Measurements from ENCODE around the gene ARHGAP4.

The ARHGAP4 gene

DNA sequence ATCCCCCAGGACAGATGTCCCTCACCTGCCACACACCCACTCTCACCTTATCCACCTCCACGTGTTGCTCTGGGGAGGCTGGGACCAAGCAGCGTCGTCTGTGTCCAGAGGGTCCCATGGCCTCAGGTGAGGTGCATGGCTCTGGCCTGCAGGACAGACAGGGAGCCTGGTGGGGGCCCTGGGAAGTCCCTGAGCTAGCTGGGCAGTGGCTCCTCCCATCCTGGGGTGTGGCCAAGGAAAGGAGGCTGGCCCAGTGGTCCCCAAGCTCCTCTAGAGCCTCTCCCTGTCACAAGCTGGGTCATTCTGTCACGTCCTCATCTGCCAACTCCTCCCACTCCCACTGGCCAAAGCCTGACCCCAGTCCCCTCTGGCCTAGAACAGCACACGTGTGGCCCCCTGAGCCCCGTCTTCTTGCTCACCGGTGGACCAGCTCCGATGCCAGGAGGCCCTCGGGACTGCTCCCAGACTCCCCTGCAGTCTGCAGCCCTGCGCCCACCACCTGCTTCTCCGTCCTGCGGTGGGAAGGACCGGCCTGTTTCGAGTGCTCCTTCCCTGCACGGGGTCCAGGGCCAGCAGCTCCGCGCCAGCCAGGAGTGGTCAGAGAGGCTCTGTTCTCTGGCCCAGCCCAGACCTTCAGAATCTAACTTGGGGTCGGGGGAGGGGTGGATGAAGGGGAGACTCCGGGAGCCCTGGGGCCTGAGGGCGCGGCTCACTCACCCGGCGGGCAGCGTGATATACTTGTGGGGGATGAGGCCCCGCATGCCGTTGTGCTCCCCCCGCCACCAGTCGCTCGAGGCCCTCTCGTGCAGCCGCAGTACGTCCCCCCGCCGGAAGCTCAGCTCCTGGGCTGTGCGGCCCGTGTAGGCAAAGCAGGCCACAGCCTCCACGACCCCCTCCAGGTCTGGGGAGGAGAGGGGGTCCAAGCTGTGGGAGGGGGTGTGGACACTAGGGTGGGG, 16.8 kb downstream of the ARHGAP4 start:
- no peaks in the 10 kb centered on the region for H3K36me3 ChIP-seq (ENCODE audit: insufficient read depth, low read length)
- no peak overlapping the region for H3K4me3 ChIP-seq (ENCODE audit: low read length)
- H3K9me3 ChIP-seq (ENCODE audit: insufficient read depth, low read depth, low read length) = no peaks in the 10 kb centered on the region
- H3K9ac ChIP-seq (ENCODE audit: low read depth, low read length) = no peak overlapping the region
- no peaks in the 10 kb centered on the region for H3K27me3 ChIP-seq (ENCODE audit: insufficient read depth, low read length)
- 82% methylated on average over 36 of the region's 37 CpGs for WGBS
- H3K4me1 ChIP-seq (ENCODE audit: insufficient read depth, low read length) = no peaks in the 10 kb centered on the region
- H3K27ac ChIP-seq (ENCODE audit: low read depth, low read length) = no peak overlapping the region

DNA sequence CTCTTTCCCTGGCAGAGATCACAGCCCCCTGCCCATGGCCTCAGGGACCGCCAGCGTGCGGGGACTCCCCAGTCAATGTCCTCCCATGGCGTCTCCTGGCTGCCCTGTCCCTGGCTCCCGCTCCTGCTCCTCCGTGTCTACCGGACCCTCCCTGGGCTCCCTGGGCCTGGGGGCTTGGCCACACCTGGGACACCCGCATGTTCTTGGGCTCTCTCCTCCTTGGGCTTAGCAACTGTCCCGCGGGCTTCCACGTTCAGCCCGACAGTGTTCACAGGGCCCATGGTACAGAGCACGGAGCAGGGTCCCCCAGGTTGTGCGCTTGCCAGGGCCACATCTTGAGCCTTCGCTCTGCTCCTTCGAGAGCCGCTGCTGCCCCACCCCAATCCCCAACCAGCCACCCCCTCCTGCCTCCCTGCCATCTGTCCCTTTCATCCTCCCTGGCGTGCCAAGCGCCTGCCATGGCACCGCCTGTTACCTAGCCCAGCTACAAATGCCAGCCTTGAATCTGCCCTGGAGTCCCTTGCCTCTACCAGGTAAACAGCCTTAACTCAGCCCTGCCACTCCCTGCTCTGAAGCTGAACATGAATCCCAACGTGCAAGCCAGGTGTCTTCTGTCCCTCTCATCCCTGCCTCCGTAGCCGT, 17.7 kb downstream of the ARHGAP4 start:
- Histone ChIP-seq H3K9me3 (ENCODE audit: insufficient read depth, low read depth, low read length) (no peaks in the 10 kb centered on the region), H3K27me3 (ENCODE audit: insufficient read depth, low read length) (no peaks in the 10 kb centered on the region), H3K4me3 (ENCODE audit: low read length) (no peak overlapping the region), H3K36me3 (ENCODE audit: insufficient read depth, low read length) (no peaks in the 10 kb centered on the region), H3K9ac (ENCODE audit: low read depth, low read length) (no peak overlapping the region), H3K27ac (ENCODE audit: low read depth, low read length) (no peak overlapping the region), H3K4me1 (ENCODE audit: insufficient read depth, low read length) (no peaks in the 10 kb centered on the region)
- WGBS = 93% methylated on average over 23 of the region's 23 CpGs

DNA sequence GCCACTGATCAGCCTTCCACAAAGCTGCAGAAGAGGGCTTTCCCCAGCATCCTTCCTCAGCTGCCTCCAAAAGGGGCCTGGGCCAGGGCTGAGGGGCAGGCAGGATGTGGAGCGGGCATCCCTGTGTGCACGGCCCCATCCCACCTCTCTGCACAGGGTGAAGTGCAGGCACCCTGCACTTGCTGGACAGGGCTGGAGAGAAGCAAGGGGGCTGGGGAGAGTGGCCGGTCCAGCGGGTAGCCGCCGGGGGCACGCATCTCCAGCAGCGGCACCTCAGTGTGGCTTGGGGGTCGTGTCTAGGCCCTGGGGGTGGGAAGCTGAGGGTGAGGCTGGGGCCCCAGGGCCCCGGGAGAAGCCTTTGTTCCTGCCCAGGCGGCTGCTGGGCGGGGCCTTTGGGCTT, 18.6 kb downstream of the ARHGAP4 start:
- Histone ChIP-seq H3K36me3 (ENCODE audit: insufficient read depth, low read length) (no peaks in the 10 kb centered on the region), H3K27ac (ENCODE audit: low read depth, low read length) (no peak overlapping the region)

DNA sequence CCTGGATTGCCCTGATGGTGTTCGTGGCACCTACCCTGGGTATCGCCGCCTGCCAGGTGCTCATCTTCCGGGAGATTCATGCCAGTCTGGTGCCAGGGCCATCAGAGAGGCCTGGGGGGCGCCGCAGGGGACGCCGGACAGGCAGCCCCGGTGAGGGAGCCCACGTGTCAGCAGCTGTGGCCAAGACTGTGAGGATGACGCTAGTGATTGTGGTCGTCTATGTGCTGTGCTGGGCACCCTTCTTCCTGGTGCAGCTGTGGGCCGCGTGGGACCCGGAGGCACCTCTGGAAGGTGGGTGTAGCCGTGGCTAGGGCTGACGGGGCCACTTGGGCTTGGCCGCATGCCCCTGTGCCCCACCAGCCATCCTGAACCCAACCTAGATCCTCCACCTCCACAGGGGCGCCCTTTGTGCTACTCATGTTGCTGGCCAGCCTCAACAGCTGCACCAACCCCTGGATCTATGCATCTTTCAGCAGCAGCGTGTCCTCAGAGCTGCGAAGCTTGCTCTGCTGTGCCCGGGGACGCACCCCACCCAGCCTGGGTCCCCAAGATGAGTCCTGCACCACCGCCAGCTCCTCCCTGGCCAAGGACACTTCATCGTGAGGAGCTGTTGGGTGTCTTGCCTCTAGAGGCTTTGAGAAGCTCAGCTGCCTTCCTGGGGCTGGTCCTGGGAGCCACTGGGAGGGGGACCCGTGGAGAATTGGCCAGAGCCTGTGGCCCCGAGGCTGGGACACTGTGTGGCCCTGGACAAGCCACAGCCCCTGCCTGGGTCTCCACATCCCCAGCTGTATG, 19.7 kb downstream of the ARHGAP4 start:
- no peak overlapping the region for H3K9ac ChIP-seq (ENCODE audit: low read depth, low read length)
- H3K27me3 ChIP-seq (ENCODE audit: insufficient read depth, low read length) = no peaks in the 10 kb centered on the region
- H3K9me3 ChIP-seq (ENCODE audit: insufficient read depth, low read depth, low read length) = no peaks in the 10 kb centered on the region
- no peak overlapping the region for H3K4me3 ChIP-seq (ENCODE audit: low read length)
- no peaks in the 10 kb centered on the region for H3K4me1 ChIP-seq (ENCODE audit: insufficient read depth, low read length)
- H3K36me3 ChIP-seq (ENCODE audit: insufficient read depth, low read length) = no peaks in the 10 kb centered on the region
- H3K27ac ChIP-seq (ENCODE audit: low read depth, low read length) = no peak overlapping the region
- WGBS = 93% methylated on average over 27 of the region's 27 CpGs

More for the DNA sequence above, 18.6 kb downstream of the ARHGAP4 start:
- H3K4me1 ChIP-seq (ENCODE audit: insufficient read depth, low read length) = no peaks in the 10 kb centered on the region
- no peaks in the 10 kb centered on the region for H3K27me3 ChIP-seq (ENCODE audit: insufficient read depth, low read length)
- H3K9ac ChIP-seq (ENCODE audit: low read depth, low read length) = no peak overlapping the region
- H3K9me3 ChIP-seq (ENCODE audit: insufficient read depth, low read depth, low read length) = no peaks in the 10 kb centered on the region
- H3K4me3 ChIP-seq (ENCODE audit: low read length) = no peak overlapping the region
- 94% methylated on average over 12 of the region's 12 CpGs for WGBS

DNA sequence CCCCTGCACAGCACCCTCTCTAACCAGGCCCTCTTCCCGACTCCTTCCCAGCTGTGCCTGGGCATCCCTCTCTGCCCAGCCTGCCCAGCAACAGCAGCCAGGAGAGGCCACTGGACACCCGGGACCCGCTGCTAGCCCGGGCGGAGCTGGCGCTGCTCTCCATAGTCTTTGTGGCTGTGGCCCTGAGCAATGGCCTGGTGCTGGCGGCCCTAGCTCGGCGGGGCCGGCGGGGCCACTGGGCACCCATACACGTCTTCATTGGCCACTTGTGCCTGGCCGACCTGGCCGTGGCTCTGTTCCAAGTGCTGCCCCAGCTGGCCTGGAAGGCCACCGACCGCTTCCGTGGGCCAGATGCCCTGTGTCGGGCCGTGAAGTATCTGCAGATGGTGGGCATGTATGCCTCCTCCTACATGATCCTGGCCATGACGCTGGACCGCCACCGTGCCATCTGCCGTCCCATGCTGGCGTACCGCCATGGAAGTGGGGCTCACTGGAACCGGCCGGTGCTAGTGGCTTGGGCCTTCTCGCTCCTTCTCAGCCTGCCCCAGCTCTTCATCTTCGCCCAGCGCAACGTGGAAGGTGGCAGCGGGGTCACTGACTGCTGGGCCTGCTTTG, 20.5 kb downstream of the ARHGAP4 start:
- 96% methylated on average over 32 of the region's 32 CpGs for WGBS
- no peaks in the 10 kb centered on the region for H3K27me3 ChIP-seq (ENCODE audit: insufficient read depth, low read length)
- H3K9me3 ChIP-seq (ENCODE audit: insufficient read depth, low read depth, low read length) = no peaks in the 10 kb centered on the region
- H3K4me3 ChIP-seq (ENCODE audit: low read length) = no peak overlapping the region
- 0 out of 2 replicates have a peak, but pooled peaks cover 4% of the 10 kb centered on the region for H3K4me1 ChIP-seq (ENCODE audit: insufficient read depth, low read length)
- no peaks in the 10 kb centered on the region for H3K36me3 ChIP-seq (ENCODE audit: insufficient read depth, low read length)
- no peak overlapping the region for H3K27ac ChIP-seq (ENCODE audit: low read depth, low read length)
- H3K9ac ChIP-seq (ENCODE audit: low read depth, low read length) = no peak overlapping the region

DNA sequence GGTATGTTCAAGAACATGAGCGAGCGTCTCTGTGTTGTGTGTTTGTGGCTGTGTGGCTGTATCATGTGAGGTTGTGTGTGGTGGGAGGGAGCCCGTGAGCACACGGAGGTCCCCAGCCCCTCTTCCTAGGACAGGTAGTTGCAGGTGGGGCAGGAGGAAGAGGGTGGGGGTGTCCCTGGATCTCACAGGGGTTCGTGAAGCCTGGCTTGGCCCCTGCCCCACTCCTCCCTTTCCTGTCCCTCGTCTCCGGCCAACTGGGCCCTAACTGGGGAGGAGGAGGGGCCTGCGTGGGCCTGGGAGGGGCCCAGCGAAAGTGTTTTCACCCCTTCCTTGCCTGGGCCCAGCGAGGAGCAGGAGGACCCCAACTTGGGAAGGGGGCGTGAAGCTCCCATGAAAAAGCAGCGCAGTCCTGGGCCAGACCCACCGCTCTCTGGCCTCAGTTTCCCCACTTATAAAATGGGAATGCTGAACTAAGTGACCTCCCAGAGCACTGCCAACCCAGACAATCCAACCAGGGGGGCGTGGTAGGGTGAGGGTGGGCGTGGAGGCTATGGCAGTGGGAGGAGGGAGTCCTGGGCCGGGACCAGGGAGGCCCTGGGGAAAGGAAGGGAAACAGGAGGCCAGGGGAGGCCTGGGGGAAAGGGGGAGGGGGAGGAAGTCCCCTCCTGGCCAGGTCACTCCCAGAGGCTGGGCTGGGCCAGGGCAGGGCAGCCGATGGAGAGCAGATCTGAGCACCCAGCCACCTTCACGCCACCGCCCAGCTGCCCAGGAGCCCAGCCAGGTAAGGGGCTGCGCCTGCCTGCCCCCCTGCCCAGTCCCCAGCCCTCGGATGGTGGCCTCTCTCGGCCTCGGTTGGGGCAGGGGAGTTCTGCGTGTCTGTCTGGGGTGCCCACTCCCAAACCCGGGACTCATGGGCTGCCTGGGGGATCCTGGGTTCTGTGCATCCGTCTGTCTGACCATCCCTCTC, 21.8 kb downstream of the ARHGAP4 start, which contains the start of gene AVPR2:
Gene AVPR2 (plus strand): TSS at position 683 of the 967 bp plus-strand sequence. CDS start 473 bp downstream, outside the sequence.
- WGBS = 79% methylated on average over 22 of the region's 26 CpGs

DNA sequence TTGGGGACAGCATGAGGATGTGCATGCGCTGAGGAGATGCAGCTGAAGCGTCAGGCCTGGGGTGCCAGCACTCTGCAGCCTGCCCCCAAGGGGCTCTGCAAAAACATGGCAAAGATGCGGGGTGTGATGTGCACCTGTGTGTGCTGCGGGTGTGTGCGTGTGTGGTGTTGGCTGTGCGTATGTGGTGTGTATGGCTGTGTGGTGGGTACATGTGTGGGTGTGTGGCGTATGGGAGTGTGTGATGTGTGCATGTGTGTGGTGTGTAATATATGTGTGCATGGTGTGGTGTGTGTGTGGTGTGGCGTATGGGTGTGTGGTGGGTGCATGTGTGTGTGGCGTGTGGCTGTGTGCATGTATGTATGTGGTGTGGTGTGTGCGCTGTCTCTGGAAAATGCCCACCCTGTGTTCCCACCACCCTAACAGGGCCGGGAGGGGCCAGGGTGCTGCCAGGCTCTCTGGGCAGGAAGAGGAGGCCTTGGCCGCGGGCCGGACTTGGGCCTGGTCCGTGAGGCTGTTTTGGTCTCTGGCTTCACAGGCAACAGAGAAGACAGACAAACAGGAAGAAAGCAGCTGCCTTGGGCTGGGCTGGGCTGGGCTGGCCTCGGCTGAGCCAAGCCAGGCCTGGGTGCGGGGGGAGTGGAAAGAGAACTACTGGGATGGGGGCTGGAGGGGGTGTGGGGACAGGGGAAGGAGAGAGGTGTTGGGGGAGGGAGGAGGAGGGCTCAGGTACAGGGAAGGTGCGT, 22.7 kb downstream of the ARHGAP4 start:
- WGBS = 81% methylated on average over 16 of the region's 18 CpGs
- Histone ChIP-seq H3K4me1 (ENCODE audit: insufficient read depth, low read length) (0 out of 2 replicates have a peak, but pooled peaks cover 4% of the 10 kb centered on the region), H3K9ac (ENCODE audit: low read depth, low read length) (no peak overlapping the region), H3K9me3 (ENCODE audit: insufficient read depth, low read depth, low read length) (no peaks in the 10 kb centered on the region), H3K4me3 (ENCODE audit: low read length) (no peak overlapping the region), H3K27ac (ENCODE audit: low read depth, low read length) (no peak overlapping the region), H3K36me3 (ENCODE audit: insufficient read depth, low read length) (no peaks in the 10 kb centered on the region), H3K27me3 (ENCODE audit: insufficient read depth, low read length) (no peaks in the 10 kb centered on the region)

More for the DNA sequence above, 21.8 kb downstream of the ARHGAP4 start, which contains the start of gene AVPR2:
- no peak within 1 kb of the TSS for H3K4me3 ChIP-seq (ENCODE audit: low read length)
- H3K9ac ChIP-seq (ENCODE audit: low read depth, low read length) = no peak within 1 kb of the TSS
- no peaks in the 10 kb centered on the region for H3K27me3 ChIP-seq (ENCODE audit: insufficient read depth, low read length)
- no peak within 1 kb of the TSS for H3K27ac ChIP-seq (ENCODE audit: low read depth, low read length)
- H3K36me3 ChIP-seq (ENCODE audit: insufficient read depth, low read length) = no peaks in the 10 kb centered on the region
- 0 out of 2 replicates have a peak, but pooled peaks cover 4% of the 10 kb centered on the region for H3K4me1 ChIP-seq (ENCODE audit: insufficient read depth, low read length)
- H3K9me3 ChIP-seq (ENCODE audit: insufficient read depth, low read depth, low read length) = no peaks in the 10 kb centered on the region

DNA sequence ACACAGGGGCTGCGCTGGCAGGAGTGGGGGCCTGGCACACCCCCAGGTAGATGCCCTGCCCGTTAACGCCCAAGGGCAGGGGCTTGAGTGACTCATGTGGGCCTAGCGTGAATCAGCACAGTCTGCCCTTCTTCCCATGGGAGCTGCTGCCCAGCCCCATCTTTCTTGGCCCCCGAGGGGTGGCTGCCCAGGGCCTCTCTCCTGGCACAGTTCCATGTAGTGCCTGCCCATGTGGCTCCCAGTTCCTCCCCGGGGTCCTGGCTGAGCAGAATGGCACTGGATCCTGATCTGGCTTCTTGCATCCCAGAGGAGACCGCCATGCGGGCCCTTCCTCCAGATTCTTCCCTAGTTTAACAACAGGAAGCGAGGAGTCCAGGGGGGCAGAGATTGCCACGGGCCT, 23.7 kb downstream of the ARHGAP4 start:
- Histone ChIP-seq H3K27ac (ENCODE audit: low read depth, low read length) (no peak overlapping the region), H3K4me3 (ENCODE audit: low read length) (no peak overlapping the region), H3K9me3 (ENCODE audit: insufficient read depth, low read depth, low read length) (no peaks in the 10 kb centered on the region), H3K27me3 (ENCODE audit: insufficient read depth, low read length) (no peaks in the 10 kb centered on the region), H3K36me3 (ENCODE audit: insufficient read depth, low read length) (no peaks in the 10 kb centered on the region), H3K4me1 (ENCODE audit: insufficient read depth, low read length) (0 out of 2 replicates have a peak, but pooled peaks cover 4% of the 10 kb centered on the region), H3K9ac (ENCODE audit: low read depth, low read length) (no peak overlapping the region)
- WGBS = 80% methylated on average over 10 of the region's 10 CpGs

DNA sequence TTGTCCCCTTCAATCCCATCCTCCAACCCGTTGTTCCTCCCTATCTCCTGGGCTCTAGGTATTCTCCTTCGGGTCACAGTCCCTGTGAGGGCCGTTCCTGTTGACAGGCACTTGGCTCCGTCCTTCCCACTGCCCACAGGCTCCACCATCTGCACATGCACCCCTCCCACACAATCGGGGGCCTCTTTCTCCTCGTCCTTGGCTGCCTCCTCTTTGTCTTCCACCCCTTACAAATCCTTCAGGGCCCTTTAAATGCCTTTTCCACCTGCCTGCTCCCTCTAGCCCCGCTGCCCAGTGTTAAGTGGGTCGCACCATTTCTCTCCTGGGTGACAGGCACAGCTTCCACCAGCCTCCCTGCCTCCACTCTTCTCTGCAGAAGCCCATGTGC, 24.3 kb downstream of the ARHGAP4 start:
- Histone ChIP-seq H3K4me3 (ENCODE audit: low read length) (no peak overlapping the region), H3K4me1 (ENCODE audit: insufficient read depth, low read length) (0 out of 2 replicates have a peak, but pooled peaks cover 4% of the 10 kb centered on the region), H3K27me3 (ENCODE audit: insufficient read depth, low read length) (no peaks in the 10 kb centered on the region), H3K9ac (ENCODE audit: low read depth, low read length) (no peak overlapping the region), H3K36me3 (ENCODE audit: insufficient read depth, low read length) (no peaks in the 10 kb centered on the region), H3K9me3 (ENCODE audit: insufficient read depth, low read depth, low read length) (no peaks in the 10 kb centered on the region), H3K27ac (ENCODE audit: low read depth, low read length) (no peak overlapping the region)
- 76% methylated on average over 8 of the region's 8 CpGs for WGBS
